OCI-LY3 (cell line): ENCODE results near the gene NEK10.

Source experiments
- H2AFZ ChIP-seq: fragments of 200-600, 300-600 bp; shearing (Covaris generic); 2 replicates; pipeline ENCODE4 v1.6.0; 2014; ENCODE audit warnings: antibody characterized with exemption, low read depth, low read length
- H3K27ac ChIP-seq: fragments of 200-600, 300-600 bp; sonication (generic); 2 replicates; pipeline ENCODE4 v1.5.1; 2014; ENCODE audit warnings: mild to moderate bottlenecking, low read length, moderate library complexity, mixed read lengths
- H3K27me3 ChIP-seq: fragments of 200-600, 300-600 bp; sonication (generic); 2 replicates; pipeline ENCODE4 v1.6.1; 2014; ENCODE audit warnings: low read depth, low read length, mixed read lengths
- H3K36me3 ChIP-seq: fragments of 200-600, 300-600 bp; sonication (generic); replicated peaks from 2 replicates; pipeline ENCODE3; 2014; ENCODE audit warnings: low read depth, low read length, mixed read lengths
- H3K4me1 ChIP-seq: fragments of 300-600, 200-600 bp; sonication (generic); 2 replicates; pipeline ENCODE4 v1.6.1; 2014; ENCODE audit warnings: low read length, mixed read lengths
- H3K4me2 ChIP-seq: fragments of 200-600, 300-600 bp; sonication (generic); 2 replicates; pipeline ENCODE4 v1.6.1; 2014; ENCODE audit warnings: low read length, mixed read lengths
- H3K4me3 ChIP-seq: fragments of 300-600, 200-600 bp; sonication (generic); 2 replicates; pipeline ENCODE4 v1.5.1; 2014; ENCODE audit warnings: antibody characterized with exemption, mild to moderate bottlenecking, low read length, moderate library complexity
- H3K79me2 ChIP-seq: fragments of 300-600, 200-600 bp; shearing (Covaris generic); 2 replicates; pipeline ENCODE4 v1.6.1; 2014; ENCODE audit warnings: mild to moderate bottlenecking, low read length, mixed read lengths
- H3K9ac ChIP-seq: fragments of 300-600, 200-600 bp; shearing (Covaris generic); 2 replicates; pipeline ENCODE4 v1.6.0; 2014; ENCODE audit warnings: mild to moderate bottlenecking, low read length, moderate library complexity
- H3K9me3 ChIP-seq: fragments of 200-600, 300-600 bp; shearing (Covaris generic); 2 replicates; pipeline ENCODE4 v1.6.1; 2014; ENCODE audit warnings: low read length, mixed read lengths; ENCODE audit not compliant: insufficient read depth
- H4K20me1 ChIP-seq: fragments of 200-600, 300-600 bp; sonication (generic); 2 replicates; pipeline ENCODE4 v1.6.1; 2016; ENCODE audit warnings: low read length, mixed read lengths; ENCODE audit not compliant: insufficient read depth
- CTCF ChIP-seq: fragments of 200-600, 300-600 bp; sonication (generic); IDR thresholded peaks from 2 replicates; pipeline ENCODE4 v1.5.1; 2014; ENCODE audit warnings: antibody characterized with exemption, low read length, low read depth
- EZH2phosphoT487 ChIP-seq: fragments of 200-600 bp; shearing (Covaris generic); IDR thresholded peaks from 2 replicates; pipeline ENCODE4 v1.6.1; 2018; ENCODE audit warnings: antibody characterized with exemption, mixed run types, low read depth

Gene NEK10

GRCh38 chr3:27219127-27219845 lies 149.9 kb downstream of the NEK10 start:
- no peak for TF ChIP-seq EZH2phosphoT487
- TF ChIP-seq CTCF: no peak
- no peak overlapping the region for H3K4me3 ChIP-seq
- H3K9ac ChIP-seq: no peak overlapping the region
- no peaks in the 10 kb centered on the region for H3K9me3 ChIP-seq
- no peaks in the 10 kb centered on the region for H3K27me3 ChIP-seq
- no peaks in the 10 kb centered on the region for H3K79me2 ChIP-seq
- H3K4me1 ChIP-seq: no peaks in the 10 kb centered on the region
- H3K27ac ChIP-seq: no peak overlapping the region
- H2AFZ ChIP-seq: no peak overlapping the region
- H3K36me3 ChIP-seq: no peaks in the 10 kb centered on the region
- H3K4me2 ChIP-seq: no peak overlapping the region
- no peaks in the 10 kb centered on the region for H4K20me1 ChIP-seq

- no peak overlapping the region for H2AFZ ChIP-seq
- no peak overlapping the region for H3K4me3 ChIP-seq
- TF ChIP-seq CTCF (no peak), EZH2phosphoT487 (no peak)
- no peaks in the 10 kb centered on the region for H3K27me3 ChIP-seq
- H3K9me3 ChIP-seq: no peaks in the 10 kb centered on the region
- no peak overlapping the region for H3K9ac ChIP-seq
- H3K4me2 ChIP-seq: no peak overlapping the region
- no peaks in the 10 kb centered on the region for H3K4me1 ChIP-seq
- no peak overlapping the region for H3K27ac ChIP-seq
- no peaks in the 10 kb centered on the region for H3K36me3 ChIP-seq
- no peaks in the 10 kb centered on the region for H4K20me1 ChIP-seq
- no peaks in the 10 kb centered on the region for H3K79me2 ChIP-seq
Observed at GRCh38 chr3:27216955-27217552, 152.1 kb downstream of the NEK10 start.

- Histone ChIP-seq H3K4me1 (no peaks in the 10 kb centered on the region), H3K27ac (no peak overlapping the region), H2AFZ (no peak overlapping the region), H3K4me2 (no peak overlapping the region), H3K27me3 (no peaks in the 10 kb centered on the region), H3K4me3 (no peak overlapping the region), H3K9ac (no peak overlapping the region), H3K9me3 (no peaks in the 10 kb centered on the region), H4K20me1 (no peaks in the 10 kb centered on the region), H3K36me3 (no peaks in the 10 kb centered on the region), H3K79me2 (no peaks in the 10 kb centered on the region)
- TF ChIP-seq EZH2phosphoT487: no peak
- TF ChIP-seq CTCF: no peak
Observed at GRCh38 chr3:27216295-27216855, 152.8 kb downstream of the NEK10 start.

GRCh38 chr3:27213450-27213849 lies 155.7 kb downstream of the NEK10 start:
- H3K79me2 ChIP-seq: no peaks in the 10 kb centered on the region
- no peak overlapping the region for H3K9ac ChIP-seq
- H3K36me3 ChIP-seq: no peaks in the 10 kb centered on the region
- no peaks in the 10 kb centered on the region for H4K20me1 ChIP-seq
- H3K4me3 ChIP-seq: no peak overlapping the region
- H2AFZ ChIP-seq: no peak overlapping the region
- TF ChIP-seq CTCF: no peak
- no peak for TF ChIP-seq EZH2phosphoT487
- no peaks in the 10 kb centered on the region for H3K9me3 ChIP-seq
- no peaks in the 10 kb centered on the region for H3K27me3 ChIP-seq
- H3K4me2 ChIP-seq: no peak overlapping the region
- peaks cover 16% of the 10 kb centered on the region for H3K4me1 ChIP-seq
- H3K27ac ChIP-seq: no peak overlapping the region
